Lung microvascular endothelial cell (primary cell): ENCODE results near the gene CDC42BPG. TPM values are rescaled to one million over a fixed set of nuclear protein-coding genes. Genes with fewer than 3 reads are reported as not detected.

Source experiments
- DNase-seq, 2 donors: peaks; one replicate each; pipeline versions ENCODE4 v3.0.0 to v3.0.0-alpha.2; 2010; ENCODE audit warnings: low read depth in 2 of 2
- total RNA-seq: library from RNA; depleted of rRNA; stranded (reverse); fragments of >200 nt; gene quantifications from 2 replicates; pipeline ENCODE4 v1.2.1, GENCODE V29; 2014

CDC42BPG gene
- total RNA-seq, 1 donor from 2014 or later, result 0.79 TPM

- no peak for DNase-seq
These were observed 36.0 kb upstream of the CDC42BPG start for GRCh38 chr11:64880240-64881001.

DNA sequence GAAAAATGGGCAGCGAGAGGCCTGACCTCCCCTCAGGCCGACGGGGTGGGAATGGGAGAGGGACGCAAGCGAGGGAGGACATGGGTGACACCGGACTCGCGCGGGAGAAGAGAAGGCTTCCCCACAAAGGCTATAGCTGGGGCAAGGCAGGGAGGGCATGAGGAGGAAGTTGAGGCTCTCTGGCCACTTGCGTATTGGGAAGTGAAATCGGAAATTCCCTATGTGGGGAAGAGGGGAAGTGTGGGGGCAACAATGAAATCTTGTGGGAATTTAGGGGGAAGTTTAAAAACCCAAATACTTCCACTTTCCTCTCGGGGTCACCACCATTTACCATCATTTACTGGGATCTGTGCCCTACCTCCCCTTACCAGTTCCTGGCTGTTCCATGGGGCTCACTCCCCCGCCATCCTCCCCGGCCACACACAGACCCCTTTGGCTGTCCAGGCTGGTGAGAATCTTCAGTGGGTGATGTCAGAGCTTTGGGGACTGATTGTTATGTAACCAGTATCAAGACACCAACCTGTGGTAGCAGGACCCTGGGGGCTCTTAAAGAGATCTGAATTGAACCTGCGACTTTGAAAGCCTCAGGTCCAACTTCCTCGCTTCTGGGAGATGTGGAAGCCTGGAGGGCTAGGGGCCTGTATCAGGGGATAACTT, 34.9 kb upstream of the CDC42BPG start:
- DNase-seq, result peak in 1 of 2 donors; percentile 41

DNA sequence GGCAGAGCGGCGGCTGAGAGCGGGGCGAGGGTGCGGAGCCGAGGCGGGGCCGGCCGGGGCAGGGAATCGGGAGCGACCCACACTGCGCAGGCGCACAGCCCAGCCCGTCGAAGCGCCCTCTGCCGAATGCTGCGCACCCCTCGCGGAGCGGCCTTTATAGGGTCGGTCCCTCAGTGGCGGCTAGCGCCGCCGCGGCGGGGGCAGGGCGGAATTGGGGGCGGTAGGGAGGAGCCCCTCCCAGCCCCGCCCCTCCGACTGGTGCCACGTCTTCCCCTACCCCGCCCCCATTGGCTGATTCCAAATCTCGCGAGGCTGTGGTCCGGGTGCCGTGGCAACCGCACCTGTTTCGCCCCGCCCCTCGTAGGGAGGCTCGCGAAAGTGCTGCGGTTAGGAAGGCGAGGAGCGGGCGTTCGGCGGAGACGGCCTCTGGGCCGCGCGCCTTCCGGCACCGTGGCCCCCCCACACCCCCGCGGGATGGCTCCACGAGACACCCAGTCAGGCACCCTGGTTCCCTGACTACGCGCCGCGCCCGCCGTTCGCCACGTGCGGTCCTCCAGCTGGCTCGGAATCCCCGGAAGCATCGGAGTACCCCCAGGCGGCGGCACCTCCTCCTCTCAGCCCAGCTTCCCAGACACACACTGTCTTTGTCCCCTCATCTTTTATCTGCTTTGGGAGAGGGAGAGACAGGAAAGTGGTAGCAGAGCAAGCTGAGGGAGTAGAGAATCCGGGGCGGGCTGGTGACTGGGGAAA, 34.2 kb upstream of the CDC42BPG start, which contains the start of gene EHD1:
EHD1 (minus strand) TSS at position 128 of the 750 bp plus-strand sequence. CDS start 157 bp downstream, outside the sequence.
- peak; percentile 98 for DNase-seq

GRCh38 chr11:64878223-64878493, 33.7 kb upstream of the CDC42BPG start:
- DNase-seq, result no peak

- DNase-seq, result peak in 1 of 2 donors; percentile 45
These were observed 33.2 kb upstream of the CDC42BPG start for GRCh38 chr11:64877390-64878222.

DNA sequence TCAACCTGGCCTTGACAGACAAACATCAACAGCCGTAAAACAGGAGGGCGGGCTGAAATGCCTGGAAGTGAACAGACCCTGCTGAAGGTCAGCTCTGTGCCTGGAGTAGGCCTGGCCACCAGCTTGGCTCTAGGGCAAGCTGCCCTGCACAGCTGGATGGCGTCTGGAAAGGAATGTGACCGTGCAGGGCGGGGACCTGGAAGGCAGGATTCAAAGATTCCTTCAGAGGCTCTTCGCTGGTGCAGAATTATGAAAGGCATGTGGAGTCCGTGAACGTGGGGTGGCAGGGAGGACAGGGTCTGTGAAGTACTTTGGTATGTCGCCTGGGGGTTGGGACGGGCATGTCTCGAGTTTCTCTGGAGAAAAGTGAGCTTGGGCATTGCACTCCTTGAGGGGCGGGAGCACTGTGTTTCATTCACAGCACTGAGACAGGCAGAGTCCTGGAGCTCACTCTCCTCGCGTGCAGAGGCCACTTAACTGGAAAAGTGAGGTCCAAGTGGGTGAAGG, 32.4 kb upstream of the CDC42BPG start:
- DNase-seq, result peak in 1 of 2 donors; percentile 35

GRCh38 chr11:64876229-64876750, 31.8 kb upstream of the CDC42BPG start:
- no peak for DNase-seq

DNA sequence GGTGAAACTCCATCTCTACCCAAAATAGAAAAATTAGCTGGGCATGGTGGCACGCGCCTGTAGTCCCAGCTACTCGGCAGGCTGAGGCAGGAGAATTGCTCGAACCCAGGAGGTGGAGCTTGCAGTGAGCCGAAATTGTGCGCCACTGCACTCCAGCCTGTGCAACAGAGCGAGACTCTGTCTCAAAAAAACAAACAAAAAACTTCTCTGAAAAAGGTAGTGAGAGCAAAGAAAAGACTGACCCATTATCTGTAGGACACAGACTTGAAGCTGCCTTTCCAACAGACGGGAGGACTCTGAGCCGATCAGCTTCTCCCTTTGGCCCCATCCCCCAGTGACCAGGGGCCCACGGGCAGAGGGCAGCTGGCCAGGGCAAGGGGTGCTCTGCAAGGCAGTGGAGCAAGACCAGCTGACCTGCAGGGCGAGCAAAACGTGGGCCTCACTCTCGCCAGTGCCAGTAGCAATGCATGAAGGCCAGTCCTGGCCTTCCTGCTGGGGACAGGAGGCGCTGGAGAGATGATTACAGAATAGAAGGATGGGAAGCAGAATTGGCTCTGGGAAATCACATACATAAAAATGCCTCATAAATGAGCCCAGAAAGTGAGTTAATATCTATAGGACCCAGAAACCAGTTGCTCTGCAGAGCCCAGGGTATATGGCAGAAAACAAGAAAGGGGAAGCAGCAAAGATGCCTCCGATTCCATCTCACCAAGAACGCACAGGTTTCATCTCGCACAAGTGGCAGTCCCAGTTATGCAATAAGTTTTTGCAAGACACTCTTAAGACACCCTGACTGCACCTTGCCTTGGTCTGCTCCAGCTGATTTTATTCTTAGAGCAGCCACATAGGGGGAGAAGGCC, 31.1 kb upstream of the CDC42BPG start:
- DNase-seq, result peak; percentile 30 to 39

- no peak for DNase-seq
These were observed 30.1 kb upstream of the CDC42BPG start for GRCh38 chr11:64874308-64875240.

- no peak for DNase-seq
These were observed 28.5 kb upstream of the CDC42BPG start for GRCh38 chr11:64872790-64873488.

- peak in 1 of 2 donors; percentile 31 for DNase-seq
These were observed 27.0 kb upstream of the CDC42BPG start for GRCh38 chr11:64871492-64871891.

- peak; percentile 75 to 82 for DNase-seq
These were observed 26.5 kb upstream of the CDC42BPG start for GRCh38 chr11:64870893-64871466.

- DNase-seq, result peak; percentile 70 to 84
These were observed 25.9 kb upstream of the CDC42BPG start for GRCh38 chr11:64870176-64870892.

GRCh38 chr11:64869571-64870175, 25.2 kb upstream of the CDC42BPG start:
- peak; percentile 46 to 54 for DNase-seq

- DNase-seq, result peak; percentile 31 to 98
These were observed 24.6 kb upstream of the CDC42BPG start for GRCh38 chr11:64868904-64869570.
